HTR-8/SVneo (cell line): Measurements from ENCODE around the gene PRR20G.
"Not testable (repeated sequence)": the region's sequence is repeated elsewhere in the genome, so short reads cannot be mapped to it uniquely, and the experiment has no call there.

Experiments
- DNase-seq: peaks from one replicate; pipeline ENCODE4 v3.0.0; 2011; ENCODE audit warnings: low spot score, mixed read lengths; ENCODE audit not compliant: insufficient read length
- FAIRE-seq: peaks from 2 replicates; lab custom pipeline; 2011; peaks lifted over from hg19 to GRCh38; lab: Jason Lieb, UNC

The PRR20G gene

DNA sequence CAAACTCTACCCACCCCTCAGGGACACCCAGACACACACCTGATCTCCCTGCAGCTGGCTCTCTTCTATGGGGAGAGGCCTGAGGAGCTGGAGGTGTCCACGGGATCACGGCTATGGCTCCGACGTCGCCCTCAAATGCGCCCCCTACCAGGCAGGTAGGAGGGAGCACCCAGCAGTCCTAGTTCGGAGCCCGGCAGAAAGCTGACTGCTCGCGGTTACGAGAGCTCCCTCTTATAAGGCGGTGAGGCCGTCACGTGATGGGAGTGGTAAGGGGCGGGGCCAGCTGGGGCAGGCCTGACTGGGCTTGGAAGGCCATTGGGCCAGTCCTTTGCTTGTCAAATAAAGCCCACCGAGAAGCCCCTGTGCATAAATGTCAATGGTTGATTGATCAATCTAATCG, at the start of gene PRR20G:
PRR20G (minus strand) TSS at position 207 of the 400 bp plus-strand sequence. CDS start 681 bp downstream, outside the sequence.
- DNase-seq (no peak), FAIRE-seq (no peak)

DNA sequence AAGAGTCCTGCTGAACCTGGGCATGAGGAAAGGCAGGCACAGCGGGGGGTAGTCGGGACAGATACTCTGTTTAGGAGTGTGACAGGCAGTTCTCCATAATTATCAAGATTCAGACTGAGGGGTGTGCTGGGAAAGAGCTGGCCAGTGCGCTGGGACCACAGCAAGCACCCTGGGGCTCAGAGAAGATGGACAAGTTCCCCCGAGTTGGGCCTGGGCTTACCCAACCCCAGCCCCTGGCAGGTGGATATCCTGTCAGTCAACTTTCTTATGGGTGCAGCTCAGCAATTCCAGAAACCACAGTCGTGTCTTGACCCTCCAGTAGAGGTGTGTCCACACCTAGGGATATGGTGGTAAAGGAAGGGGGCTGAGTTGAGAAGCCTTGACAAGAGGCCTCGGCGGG, 49.2 kb upstream of the PRR20G start:
- DNase-seq = no peak
- FAIRE-seq = no peak

DNA sequence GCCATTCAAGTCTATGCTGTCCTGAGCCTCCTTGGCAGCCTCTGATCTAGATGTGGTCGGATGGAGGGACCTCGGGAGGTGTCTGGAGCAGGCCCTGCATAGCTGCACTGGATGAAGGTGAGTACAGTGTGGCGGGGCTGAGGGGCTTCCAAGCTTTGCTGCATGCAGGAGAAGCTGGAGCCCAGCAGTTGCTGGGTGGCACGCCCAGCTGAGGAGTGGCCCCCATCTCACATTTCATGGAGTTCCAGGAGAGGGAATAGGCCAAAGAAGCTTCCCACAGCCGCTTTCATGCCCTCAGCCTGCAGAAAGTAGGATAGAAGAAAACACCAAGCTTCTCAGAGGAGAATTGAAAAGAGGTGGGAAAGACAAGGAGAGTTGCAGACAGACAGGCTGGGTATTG, 48.3 kb upstream of the PRR20G start:
- FAIRE-seq = no peak
- no peak for DNase-seq

GRCh38 chr3:127330385-127330784, 42.5 kb upstream of the PRR20G start:
- FAIRE-seq (no peak), DNase-seq (no peak)

DNA sequence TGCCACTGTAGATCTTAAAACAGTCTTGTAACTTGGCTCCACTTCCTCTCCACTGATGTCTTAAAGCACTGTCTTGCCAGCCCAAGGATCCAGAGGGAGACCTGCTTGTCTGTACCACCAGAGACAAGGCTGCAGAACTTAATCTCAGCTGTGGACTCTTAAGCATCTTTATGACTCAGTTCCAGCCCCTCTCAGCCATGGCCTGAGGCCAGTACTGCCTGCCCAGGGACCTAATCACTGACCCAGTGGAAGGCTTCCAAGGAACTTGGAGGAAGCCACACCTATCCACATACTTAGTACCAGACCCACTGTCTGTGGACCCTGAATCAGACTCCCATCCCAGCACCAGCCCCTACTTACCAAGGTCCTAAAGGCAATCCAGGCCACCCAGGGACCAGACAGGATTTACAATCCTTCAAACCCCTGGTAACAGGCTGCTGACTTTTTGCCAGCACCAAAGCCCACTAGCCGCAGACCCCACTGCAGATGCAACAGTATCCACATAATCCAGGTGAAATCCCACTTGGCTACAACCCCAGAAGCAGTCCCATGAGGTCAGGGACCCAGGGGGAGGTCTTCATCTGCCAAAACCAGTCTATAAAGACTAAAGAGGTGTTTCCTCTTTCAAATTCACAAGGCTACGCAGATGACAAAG, 41.9 kb upstream of the PRR20G start:
- FAIRE-seq (no peak), DNase-seq (no peak)

- FAIRE-seq (no peak), DNase-seq (no peak)
Observed at GRCh38 chr3:127328421-127328820, 40.6 kb upstream of the PRR20G start.

DNA sequence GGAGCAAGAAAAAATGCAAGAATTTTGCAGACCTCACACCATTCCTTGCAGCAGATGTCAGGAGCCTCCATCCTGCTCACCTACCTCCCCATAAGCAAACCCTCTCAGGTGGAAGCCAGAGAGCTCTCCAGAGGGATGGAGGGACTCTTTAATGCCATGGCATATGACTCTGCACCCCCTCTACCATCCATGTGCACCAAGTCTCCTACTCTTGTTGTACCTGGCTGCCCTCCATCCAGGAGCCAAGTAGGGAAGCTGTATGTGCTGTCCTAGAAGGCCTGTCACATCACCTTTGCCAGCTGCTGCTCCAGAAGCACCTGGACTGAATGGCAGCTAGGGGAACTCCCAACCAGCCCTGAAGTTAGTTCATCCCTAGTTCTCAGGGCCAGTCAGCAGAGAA, 38.5 kb upstream of the PRR20G start:
- DNase-seq (no peak), FAIRE-seq (no peak)

DNA sequence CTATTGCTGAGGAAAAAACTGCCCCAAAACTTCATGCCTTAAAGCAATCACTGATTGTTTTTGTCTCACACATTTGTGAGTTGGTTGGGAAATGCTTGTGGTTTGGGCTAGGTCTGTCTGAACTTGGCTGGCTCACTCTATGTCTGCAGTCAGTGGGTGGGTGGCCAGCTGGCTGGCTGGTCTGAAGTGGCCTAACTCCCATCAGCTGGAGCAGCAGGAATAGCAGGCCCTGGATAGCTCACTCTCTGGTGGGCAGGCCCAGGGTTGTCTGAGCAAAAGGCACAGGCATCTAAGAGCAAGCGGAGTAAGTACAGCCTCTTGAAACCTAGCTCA, 37.7 kb upstream of the PRR20G start:
- FAIRE-seq (no peak), DNase-seq (no peak)

GRCh38 chr3:127324913-127325628, 37.2 kb upstream of the PRR20G start:
- no peak for FAIRE-seq
- no peak for DNase-seq

DNA sequence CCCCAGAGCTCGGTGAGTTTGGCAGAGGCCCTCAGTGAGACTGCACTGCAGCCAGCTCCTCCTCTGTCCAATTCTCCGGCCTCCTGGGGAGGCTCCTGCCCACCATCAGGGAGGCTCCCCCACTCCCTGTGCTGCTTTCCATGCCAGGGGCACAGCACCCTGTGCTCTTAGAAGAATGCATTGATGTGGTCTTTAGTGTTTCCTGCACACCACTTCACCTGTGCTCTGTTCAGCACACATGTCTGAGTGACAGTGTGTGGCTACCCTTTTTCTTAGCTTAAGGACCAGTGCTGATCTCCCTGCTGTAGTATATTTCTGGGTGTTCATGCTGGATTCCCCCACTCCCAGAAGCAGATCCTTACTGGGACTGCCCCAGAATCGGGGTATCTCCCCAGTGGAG, 36.2 kb upstream of the PRR20G start:
- DNase-seq = no peak
- FAIRE-seq = no peak

- no peak for FAIRE-seq
- DNase-seq = no peak
Observed at GRCh38 chr3:127323581-127323980, 35.7 kb upstream of the PRR20G start.

GRCh38 chr3:127321371-127321770, 33.5 kb upstream of the PRR20G start:
- DNase-seq (no peak), FAIRE-seq (no peak)

DNA sequence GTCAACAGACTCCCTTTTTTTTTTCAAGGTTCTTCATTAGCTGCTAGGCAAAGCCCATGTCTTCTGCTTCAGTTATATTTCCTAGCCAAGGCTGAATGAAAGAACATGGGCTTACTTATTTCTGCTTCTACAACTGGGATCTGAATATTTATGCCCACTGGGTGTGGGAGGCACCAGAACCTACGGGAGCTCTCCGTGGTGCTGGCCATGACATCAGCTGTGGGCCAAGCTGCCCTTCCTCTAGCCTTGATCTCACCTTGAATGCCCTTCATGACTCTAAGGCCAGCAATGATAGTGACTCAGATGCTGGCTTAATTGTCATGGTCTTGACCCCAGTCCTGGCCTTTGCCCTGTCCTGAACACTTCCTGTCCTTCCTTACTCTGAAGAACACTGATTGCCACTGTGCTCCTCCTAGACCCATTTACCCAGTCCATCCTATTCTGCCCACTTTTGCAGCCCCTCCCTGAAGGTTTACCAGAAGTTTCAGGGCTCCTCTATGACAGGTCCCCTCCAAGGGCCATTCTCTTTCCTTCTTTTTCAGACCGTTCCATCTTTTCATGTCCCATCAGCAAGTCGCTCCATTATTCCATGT, 32.8 kb upstream of the PRR20G start:
- DNase-seq = no peak
- FAIRE-seq = no peak

- FAIRE-seq (no peak), DNase-seq (no peak)
Observed at GRCh38 chr3:127316685-127317084, 28.8 kb upstream of the PRR20G start.

GRCh38 chr3:127312818-127313217, 25.0 kb upstream of the PRR20G start:
- DNase-seq = no peak
- no peak for FAIRE-seq

DNA sequence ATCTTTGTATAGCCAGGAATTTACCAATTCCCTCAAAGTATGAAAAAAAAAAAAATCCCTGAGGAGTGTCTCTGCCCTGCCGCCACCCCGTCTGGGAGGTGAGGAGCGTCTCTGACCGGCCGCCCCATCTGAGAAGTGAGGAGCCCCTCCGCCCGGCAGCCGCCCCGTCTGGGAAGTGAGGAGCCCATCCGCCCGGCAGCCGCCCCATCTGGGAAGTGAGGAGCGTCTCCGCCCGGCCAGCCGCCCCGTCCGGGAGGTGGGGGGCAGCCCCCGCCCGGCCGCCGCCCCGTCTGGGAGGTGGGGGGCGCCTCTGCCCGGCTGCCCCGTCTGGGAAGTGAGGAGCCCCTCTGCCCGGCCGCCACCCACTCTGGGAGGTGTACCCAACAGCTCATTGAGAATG, 21.0 kb upstream of the PRR20G start:
- not testable (repeated sequence) for FAIRE-seq, DNase-seq

- no peak for DNase-seq
Observed at GRCh38 chr3:127307916-127308315, 20.1 kb upstream of the PRR20G start.

GRCh38 chr3:127307112-127307835, 19.4 kb upstream of the PRR20G start:
- no peak for DNase-seq
- FAIRE-seq = no peak

More at GRCh38 chr3:127307916-127308315, 20.1 kb upstream of the PRR20G start:
- no peak for FAIRE-seq

DNA sequence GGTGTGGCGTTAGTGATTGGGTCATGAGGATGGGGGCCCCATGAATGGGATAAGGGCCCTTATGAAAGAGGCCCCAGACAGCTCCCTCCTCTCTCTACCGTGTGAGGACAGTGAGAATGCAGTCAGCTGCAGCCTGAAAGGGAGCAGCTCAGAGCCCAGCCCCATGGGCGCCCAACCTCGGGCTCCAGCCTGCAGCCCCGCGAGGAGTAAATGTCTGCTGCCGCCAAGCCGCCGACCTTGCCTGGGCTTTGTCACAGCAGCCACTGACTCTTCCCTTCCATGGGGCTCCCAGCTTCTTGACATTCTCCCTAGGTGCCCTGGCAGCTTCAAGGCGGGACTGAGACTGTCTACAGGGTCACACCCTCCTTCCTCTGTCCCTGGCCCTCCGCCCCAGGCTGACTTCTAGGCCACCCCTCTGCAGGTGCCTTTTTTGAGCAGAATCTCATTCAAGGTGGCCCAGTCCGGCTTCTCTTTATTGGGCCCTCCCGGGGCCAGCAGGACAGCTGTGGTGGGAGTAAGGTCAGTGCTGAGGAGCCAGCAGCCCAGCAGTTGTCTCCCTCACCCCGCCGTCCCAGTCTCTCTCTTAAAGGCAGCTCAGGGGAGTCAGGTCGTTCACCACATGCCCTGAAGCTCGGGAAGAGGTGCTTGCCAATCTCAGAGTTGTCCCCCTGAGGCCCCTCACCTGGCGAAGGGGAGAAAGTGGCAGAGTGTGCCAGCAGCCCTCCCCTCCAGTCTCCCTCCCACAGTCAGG, 18.7 kb upstream of the PRR20G start:
- no peak for FAIRE-seq
- no peak for DNase-seq

GRCh38 chr3:127305499-127306060, 17.7 kb upstream of the PRR20G start:
- DNase-seq = no peak

More at GRCh38 chr3:127305499-127306060, 17.7 kb upstream of the PRR20G start:
- FAIRE-seq = no peak
